Urothelium cell line (cell line): Measurements from ENCODE around the gene LANCL1.

Experiments
- DNase-seq: peaks from one replicate; pipeline ENCODE4 v3.0.0; 2011; ENCODE audit warnings: low spot score, mixed read lengths
- FAIRE-seq: peaks from 2 replicates; lab custom pipeline; 2011; peaks lifted over from hg19 to GRCh38; lab: Jason Lieb, UNC

The LANCL1 gene

DNA sequence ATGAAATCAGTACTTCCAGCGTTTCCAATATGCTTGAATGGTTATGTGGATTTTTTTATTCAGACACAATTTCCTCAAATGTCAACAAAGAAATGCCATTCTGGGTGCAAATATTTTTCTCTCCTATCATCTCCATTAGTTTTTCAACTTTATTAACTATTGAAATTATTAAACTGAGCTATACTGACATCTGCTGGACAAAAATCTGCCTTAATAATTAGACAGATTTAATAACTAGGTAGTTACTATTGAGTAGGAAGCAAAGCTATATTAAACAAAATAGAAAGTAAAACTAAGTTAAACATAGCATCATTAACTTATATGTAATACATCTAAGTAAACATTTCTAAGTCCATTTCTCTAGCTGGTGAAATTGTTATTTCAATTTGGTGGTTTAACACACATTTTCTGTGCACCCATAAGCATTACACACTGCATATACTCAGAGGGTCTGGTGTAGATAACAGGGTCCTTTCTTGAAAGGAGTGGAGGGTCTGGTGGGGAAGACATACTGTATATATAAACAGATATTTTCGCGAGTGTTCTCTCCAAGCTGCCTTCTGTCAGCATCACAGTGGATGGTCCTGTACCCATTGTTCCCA lies 77.0 kb downstream of the LANCL1 start:
- FAIRE-seq (no peak), DNase-seq (no peak)

DNA sequence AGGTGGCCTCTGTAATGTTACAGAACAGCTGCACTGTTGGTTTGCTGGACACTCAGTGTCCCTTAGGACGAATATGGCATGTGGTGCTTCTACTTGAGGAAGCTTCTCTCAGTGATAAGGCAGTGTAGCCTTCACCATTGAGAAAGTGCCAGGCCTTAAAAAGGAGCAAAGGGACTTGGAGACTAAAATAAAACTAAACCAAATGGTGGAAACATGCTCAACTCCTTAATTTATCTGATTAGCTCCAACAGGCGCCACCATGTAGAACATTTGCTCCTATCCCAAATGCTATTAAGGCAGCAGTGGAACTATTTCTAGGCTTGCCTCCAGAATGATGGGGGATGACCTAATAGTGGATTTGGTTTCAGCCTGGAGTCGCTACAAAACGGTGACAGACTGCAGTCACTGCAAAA lies 84.1 kb downstream of the LANCL1 start:
- DNase-seq, result no peak
- no peak for FAIRE-seq

DNA sequence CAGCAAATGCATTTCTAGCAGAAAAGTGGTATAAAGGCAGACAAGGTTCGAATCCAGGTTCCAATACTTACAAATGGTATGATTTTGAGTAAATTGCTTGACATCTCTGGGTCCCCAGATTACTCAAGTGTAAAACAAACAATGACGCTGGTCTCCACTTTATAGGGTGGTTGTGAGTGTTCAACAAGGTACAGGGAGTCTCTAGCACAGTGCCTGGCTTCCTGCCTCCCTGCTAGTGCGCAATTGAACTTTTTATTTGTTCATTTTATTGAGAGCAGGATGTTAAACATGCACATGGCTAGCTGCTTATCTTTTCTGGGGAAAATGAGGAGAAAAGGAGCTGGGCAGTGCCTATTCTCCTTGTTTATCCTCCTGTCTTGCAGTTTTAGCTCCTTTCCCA lies 86.7 kb downstream of the LANCL1 start:
- FAIRE-seq (no peak), DNase-seq (no peak)

DNA sequence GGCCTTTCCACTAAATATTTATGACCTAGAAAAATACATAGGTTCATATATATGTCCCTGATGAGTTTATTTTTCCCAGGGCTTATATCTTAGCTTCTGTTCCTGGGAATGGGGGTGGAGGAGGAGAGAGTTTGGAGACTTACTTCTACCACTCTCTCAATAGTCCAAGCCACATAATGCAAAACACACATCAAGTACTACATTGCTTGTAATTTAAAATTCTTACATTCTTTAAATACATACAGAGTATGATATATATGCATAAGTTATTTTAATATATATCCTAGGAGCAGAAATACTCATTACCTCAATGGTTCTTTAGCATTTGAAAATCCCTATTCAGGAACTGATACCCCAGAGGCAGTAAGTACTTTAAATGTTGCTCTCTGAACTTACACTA lies 88.4 kb downstream of the LANCL1 start:
- DNase-seq (no peak), FAIRE-seq (no peak)

DNA sequence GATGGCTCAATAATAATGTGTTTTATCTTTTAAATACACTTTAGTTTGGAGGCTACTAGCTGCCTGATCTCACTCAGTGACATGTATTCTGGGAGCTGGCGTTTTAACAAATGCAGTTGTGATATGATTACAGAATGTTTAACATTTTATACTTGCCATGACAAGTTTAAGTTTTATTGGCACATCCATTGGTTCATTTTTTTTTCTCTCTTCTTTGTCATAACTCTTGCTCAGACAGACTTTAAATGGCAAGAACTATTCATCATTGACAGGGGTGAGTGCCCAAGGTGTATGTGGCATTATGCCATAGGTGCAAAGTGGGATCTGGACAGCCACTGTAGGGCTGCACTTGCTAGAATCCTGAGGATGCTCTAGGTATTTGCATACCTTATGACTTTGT lies 89.5 kb downstream of the LANCL1 start:
- DNase-seq (no peak), FAIRE-seq (no peak)
